NCI-H1694 (cell line): ENCODE data around the gene PRKCB.

Source experiments
- DNase-seq: peaks from one replicate; lab custom pipeline; 2025; lab: John Stamatoyannopoulos, UW

PRKCB gene

GRCh38 chr16:23836404-23837311 is 875 bp downstream of the PRKCB start:
- no peak for DNase-seq

GRCh38 chr16:23837553-23838308 is 1.9 kb downstream of the PRKCB start:
- DNase-seq: no peak

GRCh38 chr16:23838485-23839142 is 2.8 kb downstream of the PRKCB start:
- DNase-seq: no peak

GRCh38 chr16:23840310-23840709 is 4.5 kb downstream of the PRKCB start:
- DNase-seq: no peak

- no peak for DNase-seq
Observed at GRCh38 chr16:23842137-23842600, 6.4 kb downstream of the PRKCB start.

GRCh38 chr16:23843143-23843542 is 7.4 kb downstream of the PRKCB start:
- no peak for DNase-seq

GRCh38 chr16:23847251-23847650 is 11.5 kb downstream of the PRKCB start:
- no peak for DNase-seq

- DNase-seq: no peak
Observed at GRCh38 chr16:23847948-23848347, 12.2 kb downstream of the PRKCB start.

GRCh38 chr16:23848958-23849357 is 13.2 kb downstream of the PRKCB start:
- DNase-seq: no peak

GRCh38 chr16:23852794-23853562 is 17.2 kb downstream of the PRKCB start:
- no peak for DNase-seq

- DNase-seq: no peak
Observed at GRCh38 chr16:23855010-23855409, 19.2 kb downstream of the PRKCB start.

GRCh38 chr16:23856251-23856709 is 20.5 kb downstream of the PRKCB start:
- no peak for DNase-seq

- no peak for DNase-seq
Observed at GRCh38 chr16:23857256-23857880, 21.6 kb downstream of the PRKCB start.

- DNase-seq: no peak
Observed at GRCh38 chr16:23857881-23858269, 22.1 kb downstream of the PRKCB start.

- DNase-seq: no peak
Observed at GRCh38 chr16:23858542-23858941, 22.8 kb downstream of the PRKCB start.

- DNase-seq: no peak
Observed at GRCh38 chr16:23859713-23860269, 24.0 kb downstream of the PRKCB start.

GRCh38 chr16:23861874-23862273 is 26.1 kb downstream of the PRKCB start:
- no peak for DNase-seq

- no peak for DNase-seq
Observed at GRCh38 chr16:23862556-23862955, 26.8 kb downstream of the PRKCB start.

GRCh38 chr16:23863511-23864422 is 28.0 kb downstream of the PRKCB start:
- no peak for DNase-seq

- DNase-seq: no peak
Observed at GRCh38 chr16:23865853-23866252, 30.1 kb downstream of the PRKCB start.
